ENCODE data around the gene CFAP206. TPM values are rescaled to one million over a fixed set of nuclear protein-coding genes. Genes with fewer than 3 reads are reported as not detected.
A peak's percentile ranks its signal among the peaks of the same experiment; 100 is the strongest.

CFAP206 gene
- total and polyA plus RNA-seq, 10 of the 15 experiments (the other 5 are each of a cell fraction or from before 2014, with no cell fraction given), result 0.04 to 0.24 (median 0.09) TPM; not detected in 6

DNA sequence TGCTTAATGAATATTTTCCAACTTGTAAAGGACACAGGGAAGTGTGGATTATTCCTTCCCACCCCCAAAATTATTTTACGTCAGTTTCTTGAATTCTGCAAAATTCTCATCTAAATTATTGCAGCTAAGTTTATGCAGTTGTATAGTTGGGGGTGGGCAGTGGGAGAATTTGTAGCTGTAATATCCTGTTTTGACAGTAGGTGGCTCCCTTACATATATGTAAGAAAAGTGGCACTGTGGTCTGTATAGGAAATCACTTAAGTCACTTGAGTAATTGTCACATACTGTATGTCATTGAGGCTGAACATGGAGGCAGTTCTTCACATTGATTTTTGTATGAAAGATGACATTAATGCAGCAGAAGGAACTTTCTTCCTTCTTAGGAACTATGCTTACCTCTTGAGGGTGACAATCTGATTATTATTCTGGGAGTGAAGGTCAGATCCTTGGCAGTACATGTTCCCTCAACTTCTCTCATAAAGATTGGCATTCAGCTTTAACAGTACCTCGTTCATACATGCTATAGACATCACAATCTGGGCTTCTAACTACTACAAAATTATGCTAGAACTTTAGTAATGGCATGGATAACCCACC, 14.6 kb upstream of the CFAP206 start (continued):
- peak; percentile 55 to 63 (median 58); a peak in 5 of 6 replicates for TF ChIP-seq CTCF (IDR thresholded peaks at IDR 0.05 in 2 of 3, conservative IDR thresholded peaks at IDR 0.05 in 1 of 3; ENCODE audit: control insufficient read depth in 2 of 3, extremely low read depth in 1 of 3, insufficient read depth in 1 of 3, low read depth in 3 of 3, low read length in 3 of 3)
- no peak for TF ChIP-seq ZBTB33 (IDR thresholded peaks at IDR 0.05)
- no peak for TF ChIP-seq CBFB (IDR thresholded peaks at IDR 0.05; ENCODE audit: low read depth)
- no peak for TF ChIP-seq CHD2 (IDR thresholded peaks at IDR 0.05; ENCODE audit: borderline replicate concordance, low read depth, low read length)
- no peak for TF ChIP-seq CBX5 (IDR thresholded peaks at IDR 0.05; ENCODE audit: low read depth)
- TF ChIP-seq SKIL (IDR thresholded peaks at IDR 0.05; ENCODE audit: low read depth, poor library complexity, severe bottlenecking), result no peak
- TF ChIP-seq EP300 (IDR thresholded peaks at IDR 0.05; ENCODE audit: borderline replicate concordance in 1 of 2, control insufficient read depth in 1 of 2, low read depth in 2 of 2, low read length in 2 of 2), result no peak
- no peak for TF ChIP-seq STAT3 (IDR thresholded peaks at IDR 0.05; ENCODE audit: low read depth, low read length)
- TF ChIP-seq BACH1 (IDR thresholded peaks at IDR 0.05; ENCODE audit: borderline replicate concordance), result no peak
- 0 out of 2 replicates have a peak, but pooled peaks have one; percentile 32 for TF ChIP-seq MEF2A (IDR thresholded peaks at IDR 0.05; ENCODE audit: insufficient read depth, low read depth, low read length)
- no peak for TF ChIP-seq NRF1 (conservative IDR thresholded peaks at IDR 0.05; ENCODE audit: low read depth, low read length)
- no peak for TF ChIP-seq LARP7 (IDR thresholded peaks at IDR 0.05)
- TF ChIP-seq MTA3 (IDR thresholded peaks at IDR 0.05; ENCODE audit: borderline replicate concordance, low read length), result no peak
- TF ChIP-seq POLR2A (IDR thresholded peaks at IDR 0.05; ENCODE audit: low read depth, low read length), result no peak
- no peak for TF ChIP-seq POLR2AphosphoS2 (IDR thresholded peaks at IDR 0.05; ENCODE audit: low read depth, low read length)
- TF ChIP-seq CREM (IDR thresholded peaks at IDR 0.05; ENCODE audit: low read depth), result no peak
- TF ChIP-seq DPF2 (IDR thresholded peaks at IDR 0.05), result no peak
- TF ChIP-seq SMAD1 (IDR thresholded peaks at IDR 0.05; ENCODE audit: low read depth, partially characterized antibody), result no peak
- TF ChIP-seq, protein P1, sequence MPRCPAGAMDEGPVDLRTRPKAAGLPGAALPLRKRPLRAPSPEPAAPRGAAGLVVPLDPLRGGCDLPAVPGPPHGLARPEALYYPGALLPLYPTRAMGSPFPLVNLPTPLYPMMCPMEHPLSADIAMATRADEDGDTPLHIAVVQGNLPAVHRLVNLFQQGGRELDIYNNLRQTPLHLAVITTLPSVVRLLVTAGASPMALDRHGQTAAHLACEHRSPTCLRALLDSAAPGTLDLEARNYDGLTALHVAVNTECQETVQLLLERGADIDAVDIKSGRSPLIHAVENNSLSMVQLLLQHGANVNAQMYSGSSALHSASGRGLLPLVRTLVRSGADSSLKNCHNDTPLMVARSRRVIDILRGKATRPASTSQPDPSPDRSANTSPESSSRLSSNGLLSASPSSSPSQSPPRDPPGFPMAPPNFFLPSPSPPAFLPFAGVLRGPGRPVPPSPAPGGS (IDR thresholded peaks at IDR 0.05; ENCODE audit: borderline replicate concordance, insufficient read depth, low read depth, low read length, poor library complexity, severe bottlenecking), result no peak
- no peak for TF ChIP-seq BHLHE40 (IDR thresholded peaks at IDR 0.05; ENCODE audit: borderline replicate concordance in 1 of 2, low read depth in 2 of 2, low read length in 1 of 2)
- no peak for TF ChIP-seq E2F4 (IDR thresholded peaks at IDR 0.05; ENCODE audit: low read depth, low read length)
